GM12872 (cell line): ENCODE measurements around the gene CNIH2.

Source experiments
- TF ChIP-seq, protein P1 (sequence below): IDR thresholded peaks from 3 replicates; pipeline ENCODE4 v1.5.1; 2011; ENCODE audit warnings: low read depth, mild to moderate bottlenecking, low read length, moderate library complexity; ENCODE audit not compliant: insufficient read depth

The CNIH2 gene

GRCh38 chr11:66243782-66244535, 34.0 kb upstream of the CNIH2 start:
- TF ChIP-seq, protein P1, sequence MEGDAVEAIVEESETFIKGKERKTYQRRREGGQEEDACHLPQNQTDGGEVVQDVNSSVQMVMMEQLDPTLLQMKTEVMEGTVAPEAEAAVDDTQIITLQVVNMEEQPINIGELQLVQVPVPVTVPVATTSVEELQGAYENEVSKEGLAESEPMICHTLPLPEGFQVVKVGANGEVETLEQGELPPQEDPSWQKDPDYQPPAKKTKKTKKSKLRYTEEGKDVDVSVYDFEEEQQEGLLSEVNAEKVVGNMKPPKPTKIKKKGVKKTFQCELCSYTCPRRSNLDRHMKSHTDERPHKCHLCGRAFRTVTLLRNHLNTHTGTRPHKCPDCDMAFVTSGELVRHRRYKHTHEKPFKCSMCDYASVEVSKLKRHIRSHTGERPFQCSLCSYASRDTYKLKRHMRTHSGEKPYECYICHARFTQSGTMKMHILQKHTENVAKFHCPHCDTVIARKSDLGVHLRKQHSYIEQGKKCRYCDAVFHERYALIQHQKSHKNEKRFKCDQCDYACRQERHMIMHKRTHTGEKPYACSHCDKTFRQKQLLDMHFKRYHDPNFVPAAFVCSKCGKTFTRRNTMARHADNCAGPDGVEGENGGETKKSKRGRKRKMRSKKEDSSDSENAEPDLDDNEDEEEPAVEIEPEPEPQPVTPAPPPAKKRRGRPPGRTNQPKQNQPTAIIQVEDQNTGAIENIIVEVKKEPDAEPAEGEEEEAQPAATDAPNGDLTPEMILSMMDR: no peak

GRCh38 chr11:66247295-66247694, 30.7 kb upstream of the CNIH2 start:
- TF ChIP-seq, protein P1: no peak

DNA sequence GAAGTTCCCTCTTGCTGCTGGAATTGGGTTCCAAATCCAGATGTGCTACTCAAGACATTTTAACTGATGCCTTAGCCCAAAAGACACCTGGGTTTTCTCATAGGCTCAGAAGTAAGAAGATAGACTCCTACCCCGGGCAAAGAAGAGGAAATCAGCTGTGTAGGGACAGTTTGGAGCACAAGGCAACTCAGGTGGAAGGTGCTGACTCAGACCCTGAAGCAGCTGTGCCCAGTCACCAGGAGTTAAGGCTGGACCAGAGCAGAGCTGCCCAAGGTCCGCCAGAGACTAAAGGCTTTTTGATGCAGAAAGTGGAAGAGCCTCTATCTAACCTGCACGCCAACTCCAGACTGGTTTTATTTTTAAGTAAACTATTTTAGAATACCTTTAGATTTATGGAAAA, 30.2 kb upstream of the CNIH2 start:
- TF ChIP-seq, protein P1: no peak

DNA sequence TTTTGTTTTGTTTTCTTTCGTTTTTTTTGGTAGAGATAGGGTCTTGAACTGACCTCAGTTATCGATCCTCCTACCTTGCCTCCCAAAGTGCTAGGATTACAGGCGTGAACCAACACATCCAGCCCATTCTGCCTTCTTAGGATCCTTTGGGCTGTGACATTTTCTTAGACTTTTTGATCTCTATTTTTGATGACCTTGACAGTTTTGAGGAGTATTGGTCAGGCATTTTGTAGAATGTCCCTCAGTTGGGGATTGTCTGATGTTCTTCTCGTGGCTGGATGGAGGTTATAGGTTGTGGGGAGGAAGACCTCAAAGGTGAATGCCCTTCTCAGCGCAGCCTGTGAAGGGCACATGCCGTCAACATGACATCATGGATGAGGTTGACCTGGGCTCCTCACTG, 29.1 kb upstream of the CNIH2 start:
- TF ChIP-seq, protein P1: no peak

DNA sequence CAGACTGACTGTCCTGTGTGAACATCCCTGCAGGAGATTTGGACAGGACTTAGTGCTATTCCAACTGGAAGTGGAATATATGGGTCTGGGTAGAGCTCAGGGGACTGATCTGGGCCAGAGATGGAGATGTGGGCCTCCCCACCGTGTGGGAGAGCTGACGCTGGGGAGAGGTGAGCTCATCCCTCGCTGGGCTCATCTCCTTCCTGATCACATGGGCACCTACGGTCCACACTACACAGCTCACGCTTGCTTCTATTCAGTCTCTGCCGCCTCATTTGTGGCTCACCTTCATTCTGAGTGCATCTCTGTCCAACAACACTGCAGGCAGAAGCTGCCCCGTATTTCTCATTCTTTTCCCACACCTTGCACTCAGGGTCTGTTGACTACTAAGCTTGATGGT, 26.2 kb upstream of the CNIH2 start:
- TF ChIP-seq, protein P1: no peak

DNA sequence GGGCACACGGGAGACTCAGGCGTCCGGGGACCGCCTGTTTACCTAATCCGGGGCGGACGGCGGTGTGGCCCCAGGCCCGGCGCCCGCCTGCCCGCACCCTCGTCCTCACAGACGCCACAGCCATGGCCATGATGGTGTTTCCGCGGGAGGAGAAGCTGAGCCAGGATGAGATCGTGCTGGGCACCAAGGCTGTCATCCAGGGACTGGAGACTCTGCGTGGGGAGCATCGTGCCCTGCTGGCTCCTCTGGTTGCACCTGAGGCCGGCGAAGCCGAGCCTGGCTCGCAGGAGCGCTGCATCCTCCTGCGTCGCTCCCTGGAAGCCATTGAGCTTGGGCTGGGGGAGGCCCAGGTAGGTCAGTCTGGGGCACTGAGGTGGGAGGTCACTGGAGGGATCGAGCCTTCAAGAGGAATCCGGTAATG, 19.5 kb upstream of the CNIH2 start:
- TF ChIP-seq, protein P1: no peak

DNA sequence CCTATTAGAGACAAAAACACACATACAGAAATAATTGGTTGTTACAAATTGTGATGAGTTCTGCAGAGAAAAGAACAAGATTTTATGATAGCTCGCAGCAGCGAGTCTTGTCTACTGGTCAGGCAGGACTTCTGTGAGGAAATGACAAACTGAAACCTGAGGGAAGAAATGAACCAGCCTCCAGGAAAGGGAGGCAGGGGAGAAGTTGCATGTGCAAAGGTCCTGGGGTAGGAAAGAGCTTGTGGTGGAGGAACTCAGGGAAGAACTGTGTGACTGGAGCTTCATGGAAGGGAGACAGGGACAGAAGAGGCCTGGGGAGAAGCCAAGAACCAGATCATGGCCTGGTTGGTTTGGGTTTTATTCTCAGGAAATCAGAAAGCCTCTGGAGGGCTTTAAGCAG, 18.8 kb upstream of the CNIH2 start:
- TF ChIP-seq, protein P1: no peak
